Measurements from ENCODE around the gene MAML3. TPM values are rescaled to one million over a fixed set of nuclear protein-coding genes. Genes with fewer than 3 reads are reported as not detected.

The MAML3 gene
- total RNA-seq, 2 experiments from 2014 or later, result 2.5 to 2.6 TPM

GRCh38 chr4:139738846-139739613, 415.0 kb downstream of the MAML3 start:
- ChIA-PET CTCF (interaction anchor here (0.7 kb wide), 1 partner anchor 673 kb away, joined by 3 read pairs; no protein-coding TSS in a partner anchor), POLR2A (no interaction called here)
- H3K36me3 Mint-ChIP-seq (ENCODE audit: low read depth), result no peaks in the 10 kb centered on the region

DNA sequence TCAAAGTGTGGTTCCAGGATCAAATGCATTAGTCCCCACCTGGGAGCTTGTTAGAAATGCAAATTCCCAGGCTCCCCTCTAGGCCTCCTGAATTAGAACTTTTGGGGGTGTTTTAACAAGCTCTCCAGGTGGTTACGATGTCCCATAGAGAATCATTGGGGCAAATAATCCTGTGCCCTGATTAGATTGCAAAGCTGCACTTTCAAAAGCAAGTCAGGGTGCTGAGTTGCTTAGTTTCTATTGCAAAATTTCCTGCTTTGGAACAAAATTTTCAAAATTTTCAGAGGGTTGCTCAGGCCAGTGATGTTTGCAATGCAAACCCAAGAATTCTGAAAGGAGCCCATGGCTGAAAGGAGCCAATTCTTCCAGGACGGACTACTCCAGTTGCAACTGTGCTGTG, 417.3 kb downstream of the MAML3 start:
- ChIA-PET POLR2A (no interaction called here), CTCF (interaction anchor here (0.7 kb wide), 1 partner anchor 313 kb away, joined by 3 read pairs; no protein-coding TSS in a partner anchor)
- Mint-ChIP-seq H3K4me3 (no peak overlapping the region), H3K4me1 (peaks cover 12% of the 10 kb centered on the region), H3K36me3 (ENCODE audit: low read depth) (no peaks in the 10 kb centered on the region), H3K27me3 (peaks cover 50% of the 10 kb centered on the region), H3K9me3 (no peaks in the 10 kb centered on the region), H3K27ac (no peak overlapping the region)
- DNase-seq, result no peak

More at GRCh38 chr4:139738846-139739613, 415.0 kb downstream of the MAML3 start:
- no peak overlapping the region for H3K27ac Mint-ChIP-seq
- no peak overlapping the region for H3K4me3 Mint-ChIP-seq
- H3K4me1 Mint-ChIP-seq, result peaks cover 12% of the 10 kb centered on the region
- no peaks in the 10 kb centered on the region for H3K9me3 Mint-ChIP-seq
- peaks cover 38% of the 10 kb centered on the region for H3K27me3 Mint-ChIP-seq
- no peak for DNase-seq

- POLR2A ChIA-PET, result no interaction called here
- Mint-ChIP-seq H3K27me3 (peaks cover 50% of the 10 kb centered on the region), H3K27ac (no peak overlapping the region), H3K9me3 (no peaks in the 10 kb centered on the region), H3K4me3 (no peak overlapping the region), H3K4me1 (peaks cover 12% of the 10 kb centered on the region), H3K36me3 (ENCODE audit: low read depth) (no peaks in the 10 kb centered on the region)
- CTCF ChIA-PET, result interaction anchor here (0.7 kb wide), 1 partner anchor 313 kb away, joined by 3 read pairs; no protein-coding TSS in a partner anchor
- no peak for DNase-seq
Observed at GRCh38 chr4:139736274-139736660, 417.7 kb downstream of the MAML3 start.

DNA sequence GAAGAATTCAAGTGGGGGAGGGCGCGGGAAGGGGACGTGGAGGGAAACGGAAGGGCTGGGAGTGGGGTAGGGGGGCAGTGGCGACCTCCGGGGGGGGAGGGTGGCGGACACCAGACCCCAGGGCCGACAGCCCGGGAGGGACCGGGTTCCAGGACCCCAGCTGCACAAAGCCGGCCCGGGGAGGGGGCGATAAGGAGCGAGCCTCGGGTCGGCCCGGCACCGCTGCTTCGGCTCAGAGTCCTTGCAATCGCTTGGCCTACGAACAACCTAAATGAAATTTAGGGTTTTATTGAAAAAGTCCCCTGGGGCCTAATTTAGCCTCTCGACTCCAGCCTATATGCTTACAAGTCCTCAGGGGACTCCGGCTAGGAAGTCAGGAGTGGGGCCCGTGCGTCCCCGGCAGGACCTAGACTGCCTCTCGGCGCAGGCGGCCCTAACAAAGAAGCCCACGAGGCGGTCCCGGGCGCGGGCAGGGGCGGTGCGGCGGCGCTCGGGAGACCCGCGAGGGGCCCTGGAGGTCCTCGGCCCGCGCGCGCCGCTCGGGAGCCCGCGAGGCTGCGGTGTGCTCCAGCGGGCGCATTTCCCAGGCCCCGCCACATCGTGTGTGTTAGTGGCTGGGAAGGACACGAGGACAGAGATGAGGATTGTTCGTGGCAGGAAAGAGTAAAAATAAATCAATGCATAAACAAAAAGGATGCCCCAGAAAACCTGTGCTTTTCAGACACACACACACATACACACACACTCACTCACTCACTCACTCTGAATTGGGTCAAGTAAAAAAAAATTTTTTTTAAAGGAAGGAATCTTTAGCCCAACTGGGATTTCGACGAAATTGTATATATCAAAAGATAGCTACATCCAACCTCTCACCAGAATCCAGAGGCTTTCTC, 418.4 kb downstream of the MAML3 start:
- Mint-ChIP-seq H3K9me3 (no peaks in the 10 kb centered on the region), H3K36me3 (ENCODE audit: low read depth) (no peaks in the 10 kb centered on the region), H3K4me1 (peaks cover 12% of the 10 kb centered on the region), H3K4me3 (peak overlapping the region; percentile 33), H3K27me3 (peaks cover 50% of the 10 kb centered on the region), H3K27ac (no peak overlapping the region)
- no peak for DNase-seq
- CTCF ChIA-PET, result interaction anchor here (0.7 to 1.9 kb wide), 2 partner anchors 314 to 518 kb away, joined by 3 to 5 read pairs; no protein-coding TSS in a partner anchor
- POLR2A ChIA-PET, result no interaction called here

- Mint-ChIP-seq H3K27ac (no peak overlapping the region), H3K27me3 (peaks cover 50% of the 10 kb centered on the region)
- CTCF ChIA-PET, result interaction anchor here (0.8 to 1.9 kb wide), 6 partner anchors 10 to 625 kb away, joined by 3 to 5 read pairs (median 4); no protein-coding TSS in a partner anchor
Observed at GRCh38 chr4:139734875-139735380, 419.1 kb downstream of the MAML3 start.

GRCh38 chr4:139734201-139734874, 419.6 kb downstream of the MAML3 start:
- POLR2A ChIA-PET, result no interaction called here
- H3K36me3 Mint-ChIP-seq (ENCODE audit: low read depth), result no peaks in the 10 kb centered on the region
- no peak for DNase-seq
- H3K4me3 Mint-ChIP-seq, result no peak overlapping the region
- H3K27ac Mint-ChIP-seq, result no peak overlapping the region
- no peaks in the 10 kb centered on the region for H3K9me3 Mint-ChIP-seq
- CTCF ChIA-PET, result interaction anchor here (0.8 to 1.9 kb wide), 6 partner anchors 10 to 625 kb away, joined by 3 to 5 read pairs (median 4); no protein-coding TSS in a partner anchor
- H3K27me3 Mint-ChIP-seq, result peaks cover 50% of the 10 kb centered on the region
- peaks cover 12% of the 10 kb centered on the region for H3K4me1 Mint-ChIP-seq

More at GRCh38 chr4:139734875-139735380, 419.1 kb downstream of the MAML3 start:
- Mint-ChIP-seq H3K4me3 (peak overlapping the region; percentile 33), H3K36me3 (ENCODE audit: low read depth) (no peaks in the 10 kb centered on the region), H3K9me3 (no peaks in the 10 kb centered on the region), H3K4me1 (peaks cover 12% of the 10 kb centered on the region)
- peak; percentile 48 for DNase-seq
- POLR2A ChIA-PET, result no interaction called here

DNA sequence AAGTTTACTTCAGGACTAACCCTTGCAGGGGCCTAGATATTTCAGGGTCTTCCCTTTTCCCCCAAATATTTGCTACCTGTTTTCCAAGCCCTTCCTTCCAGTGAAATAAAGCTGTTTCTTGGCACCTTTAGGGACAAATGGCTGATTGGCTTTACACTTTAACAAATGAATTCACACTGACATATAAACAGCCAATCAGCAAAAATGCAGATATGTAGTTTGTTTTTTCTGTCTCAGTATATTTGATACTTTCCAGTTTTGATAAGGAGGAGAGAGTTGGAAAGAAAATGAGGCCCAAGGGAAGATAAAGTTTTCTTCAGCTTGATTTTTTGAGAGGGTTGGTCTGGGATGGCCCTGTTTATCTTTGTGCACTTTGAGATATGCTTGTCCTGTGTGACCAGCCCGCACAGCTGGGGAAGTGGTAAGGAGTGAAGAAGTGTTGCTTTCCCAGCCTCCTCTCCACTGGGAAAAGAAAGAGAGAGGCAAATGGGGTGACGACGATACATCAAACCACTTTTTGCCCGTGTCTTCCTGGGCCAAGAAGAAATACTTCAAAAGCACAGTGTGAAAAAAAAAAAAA, 420.9 kb downstream of the MAML3 start:
- Mint-ChIP-seq H3K36me3 (ENCODE audit: low read depth) (no peaks in the 10 kb centered on the region), H3K27ac (no peak overlapping the region), H3K4me3 (no peak overlapping the region), H3K27me3 (peaks cover 46% of the 10 kb centered on the region), H3K9me3 (no peaks in the 10 kb centered on the region), H3K4me1 (peaks cover 12% of the 10 kb centered on the region)
- ChIA-PET POLR2A (no interaction called here), CTCF (interaction anchor here (0.7 to 1.9 kb wide), 7 partner anchors 9 to 626 kb away, joined by 3 to 5 read pairs (median 4); no protein-coding TSS in a partner anchor)
- no peak for DNase-seq

DNA sequence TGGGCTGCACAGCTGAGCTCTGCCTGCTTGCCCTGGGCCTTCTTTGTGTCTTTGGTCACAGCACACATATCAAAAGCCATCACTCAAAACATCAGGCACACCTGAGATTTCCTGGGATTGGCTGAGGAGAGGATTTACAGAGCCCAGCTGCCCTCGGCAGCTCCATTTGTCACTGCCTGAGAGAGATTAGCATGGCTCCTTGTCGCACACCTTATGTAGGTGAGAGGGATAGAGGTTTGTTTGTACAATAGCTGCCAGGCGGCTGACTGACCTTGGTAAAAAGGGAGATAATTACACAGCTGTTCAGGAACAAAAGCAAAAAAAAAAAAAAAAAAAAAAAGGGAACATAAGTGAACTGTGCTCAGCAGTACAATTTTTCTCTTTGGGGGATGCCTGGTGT, 425.1 kb downstream of the MAML3 start:
- Mint-ChIP-seq H3K27me3 (peaks cover 11% of the 10 kb centered on the region), H3K36me3 (ENCODE audit: low read depth) (no peaks in the 10 kb centered on the region), H3K4me1 (no peaks in the 10 kb centered on the region), H3K4me3 (no peak overlapping the region), H3K27ac (no peak overlapping the region), H3K9me3 (no peaks in the 10 kb centered on the region)
- POLR2A ChIA-PET, result no interaction called here
- CTCF ChIA-PET, result no interaction called here
- DNase-seq, result no peak

- DNase-seq, result no peak
- Mint-ChIP-seq H3K27ac (no peak overlapping the region), H3K9me3 (no peaks in the 10 kb centered on the region), H3K36me3 (ENCODE audit: low read depth) (no peaks in the 10 kb centered on the region), H3K27me3 (peaks cover 6% of the 10 kb centered on the region), H3K4me1 (no peaks in the 10 kb centered on the region), H3K4me3 (no peak overlapping the region)
- CTCF ChIA-PET, result no interaction called here
- POLR2A ChIA-PET, result no interaction called here
Observed at GRCh38 chr4:139728146-139728545, 425.8 kb downstream of the MAML3 start.

GRCh38 chr4:139726615-139727014, 427.4 kb downstream of the MAML3 start:
- ChIA-PET POLR2A (no interaction called here), CTCF (interaction anchor here (0.6 kb wide), 1 partner anchor 527 kb away, joined by 3 read pairs; no protein-coding TSS in a partner anchor)
- no peaks in the 10 kb centered on the region for H3K4me1 Mint-ChIP-seq
- no peaks in the 10 kb centered on the region for H3K36me3 Mint-ChIP-seq (ENCODE audit: low read depth)
- DNase-seq, result no peak
- no peak overlapping the region for H3K4me3 Mint-ChIP-seq
- H3K9me3 Mint-ChIP-seq, result no peaks in the 10 kb centered on the region
- no peak overlapping the region for H3K27ac Mint-ChIP-seq
- no peaks in the 10 kb centered on the region for H3K27me3 Mint-ChIP-seq

GRCh38 chr4:139725236-139725635, 428.7 kb downstream of the MAML3 start:
- Mint-ChIP-seq H3K27me3 (no peaks in the 10 kb centered on the region), H3K4me1 (no peaks in the 10 kb centered on the region), H3K4me3 (no peak overlapping the region), H3K36me3 (ENCODE audit: low read depth) (no peaks in the 10 kb centered on the region), H3K9me3 (no peaks in the 10 kb centered on the region), H3K27ac (no peak overlapping the region)
- DNase-seq, result no peak
- CTCF ChIA-PET, result no interaction called here
- POLR2A ChIA-PET, result no interaction called here

DNA sequence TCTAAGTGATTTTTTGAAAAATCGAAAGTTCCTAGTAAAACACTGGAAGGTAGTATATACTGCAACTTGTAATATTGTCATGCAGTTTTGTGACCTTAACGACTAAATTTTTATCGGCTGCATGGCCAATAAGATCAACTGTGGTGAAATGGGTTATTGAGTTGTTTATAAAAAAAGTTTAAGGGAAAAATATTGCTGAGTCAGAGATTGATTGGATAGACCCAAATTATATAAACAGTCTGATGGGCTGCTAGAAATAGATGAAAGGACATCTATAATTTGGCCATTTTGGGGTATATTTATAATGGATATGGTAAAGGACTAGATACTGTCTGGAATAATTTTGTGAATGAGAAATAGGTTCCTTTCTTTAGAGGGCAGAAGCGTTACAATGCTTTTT, 432.2 kb downstream of the MAML3 start:
- ChIA-PET POLR2A (no interaction called here), CTCF (no interaction called here)
- no peaks in the 10 kb centered on the region for H3K36me3 Mint-ChIP-seq (ENCODE audit: low read depth)
- no peaks in the 10 kb centered on the region for H3K9me3 Mint-ChIP-seq
- H3K27me3 Mint-ChIP-seq, result no peaks in the 10 kb centered on the region
- H3K27ac Mint-ChIP-seq, result no peak overlapping the region
- DNase-seq, result no peak
- H3K4me1 Mint-ChIP-seq, result peaks cover 3% of the 10 kb centered on the region
- H3K4me3 Mint-ChIP-seq, result no peak overlapping the region

Measured in activated CD4-positive, alpha-beta memory T cell treated with anti-CD3 and anti-CD28 coated beads, Interleukin-2, amount 10 ng/mL, durations not matched to agents 7 days and 5 days (primary cell).